ENCODE results near the gene FUT9. TPM values are rescaled to one million over a fixed set of nuclear protein-coding genes. Genes with fewer than 3 reads are reported as not detected.

The FUT9 gene
- polyA plus RNA-seq, 3 donors, result not detected

GRCh38 chr6:96017070-96017359 is 1.2 kb downstream of the FUT9 start:
- H3K9me3 Mint-ChIP-seq, result peaks cover 0 to 7% (median 0%) of the 10 kb centered on the region in 7 donors
- no peaks in the 10 kb centered on the region for H3K9me3 ChIP-seq (replicated peaks in 1 of 2; ENCODE audit: control insufficient read depth in 1 of 2, insufficient read depth in 1 of 2, low read length in 2 of 2)
- H3K27me3 Mint-ChIP-seq (ENCODE audit: low read depth in 3 of 3), result peaks cover 20 to 27% (median 22%) of the 10 kb centered on the region in 3 donors

GRCh38 chr6:96022225-96022624 is 6.5 kb downstream of the FUT9 start:
- TF ChIP-seq CTCF (IDR thresholded peaks at IDR 0.05), result no peak
- intact Hi-C loops (cut with micrococcal nuclease), result no loop called here
- DNase-seq, result no peak
- H3K27me3 Mint-ChIP-seq (ENCODE audit: low read depth in 3 of 3), result no peaks in the 10 kb centered on the region
- H3K4me3 Mint-ChIP-seq, result no peak overlapping the region
- no peaks in the 10 kb centered on the region for H3K4me1 ChIP-seq (ENCODE audit: control insufficient read depth in 1 of 2, insufficient read depth in 2 of 2, low read length in 2 of 2)
- no peaks in the 10 kb centered on the region for H3K79me2 ChIP-seq (ENCODE audit: insufficient read depth, low read length)
- H3K27ac Mint-ChIP-seq, result no peak overlapping the region
- H3K4me3 ChIP-seq (replicated peaks in 1 of 3; ENCODE audit: low read depth in 2 of 3, low read length in 3 of 3), result no peak overlapping the region
- no peaks in the 10 kb centered on the region for H3K27me3 ChIP-seq (ENCODE audit: control insufficient read depth in 2 of 2, insufficient read depth in 2 of 2, low read length in 2 of 2)
- H3K36me3 Mint-ChIP-seq, result no peaks in the 10 kb centered on the region
- no peak overlapping the region for H3K9ac ChIP-seq (ENCODE audit: insufficient read depth, low read length, poor library complexity, severe bottlenecking)
- no peaks in the 10 kb centered on the region for H4K20me1 ChIP-seq (ENCODE audit: insufficient read depth, low read length)
- H3K27ac ChIP-seq (ENCODE audit: low read depth in 1 of 2, low read length in 2 of 2), result no peak overlapping the region
- H3K4me2 ChIP-seq (replicated peaks; ENCODE audit: extremely low read depth, low read length, poor library complexity, severe bottlenecking), result no peak overlapping the region
- H2AFZ ChIP-seq (ENCODE audit: insufficient read depth, low read depth, low read length, poor library complexity, severe bottlenecking), result no peak overlapping the region
- H3K9me3 Mint-ChIP-seq, result peaks cover 0 to under 1% (median 0%) of the 10 kb centered on the region in 7 donors
- H3K4me1 Mint-ChIP-seq, result no peaks in the 10 kb centered on the region
- H3K9me3 ChIP-seq (replicated peaks in 1 of 2; ENCODE audit: control insufficient read depth in 1 of 2, insufficient read depth in 1 of 2, low read length in 2 of 2), result no peaks in the 10 kb centered on the region
- no peaks in the 10 kb centered on the region for H3K36me3 ChIP-seq (replicated peaks in 1 of 2; ENCODE audit: control insufficient read depth in 1 of 2, insufficient read depth in 2 of 2, low read length in 2 of 2)

More at GRCh38 chr6:96017070-96017359, 1.2 kb downstream of the FUT9 start:
- DNase-seq, result no peak
- no peak overlapping the region for H3K27ac ChIP-seq (ENCODE audit: low read depth in 1 of 2, low read length in 2 of 2)
- Mint-ChIP-seq H3K36me3 (no peaks in the 10 kb centered on the region), H3K4me1 (no peaks in the 10 kb centered on the region), H3K27ac (no peak overlapping the region), H3K4me3 (no peak overlapping the region)
- H3K79me2 ChIP-seq (ENCODE audit: insufficient read depth, low read length), result no peaks in the 10 kb centered on the region
- no peak for TF ChIP-seq CTCF (IDR thresholded peaks at IDR 0.05)
- peaks cover 4 to 32% of the 10 kb centered on the region in 2 donors for H3K27me3 ChIP-seq (ENCODE audit: control insufficient read depth in 2 of 2, insufficient read depth in 2 of 2, low read length in 2 of 2)
- H3K4me3 ChIP-seq (replicated peaks in 1 of 3; ENCODE audit: low read depth in 2 of 3, low read length in 3 of 3), result no peak overlapping the region
- no peak overlapping the region for H3K9ac ChIP-seq (ENCODE audit: insufficient read depth, low read length, poor library complexity, severe bottlenecking)
- no peaks in the 10 kb centered on the region for H3K4me1 ChIP-seq (ENCODE audit: control insufficient read depth in 1 of 2, insufficient read depth in 2 of 2, low read length in 2 of 2)
- H2AFZ ChIP-seq (ENCODE audit: insufficient read depth, low read depth, low read length, poor library complexity, severe bottlenecking), result no peak overlapping the region
- no peak overlapping the region for H3K4me2 ChIP-seq (replicated peaks; ENCODE audit: extremely low read depth, low read length, poor library complexity, severe bottlenecking)
- WGBS (ENCODE audit: insufficient coverage), result 56% methylated on average over 1 of the region's 2 CpGs
- H3K36me3 ChIP-seq (replicated peaks in 1 of 2; ENCODE audit: control insufficient read depth in 1 of 2, insufficient read depth in 2 of 2, low read length in 2 of 2), result no peaks in the 10 kb centered on the region
- no peaks in the 10 kb centered on the region for H4K20me1 ChIP-seq (ENCODE audit: insufficient read depth, low read length)
- intact Hi-C loops (cut with micrococcal nuclease), result no loop called here

All from CD14-positive monocyte (primary cell).